GDM1 (cell line): Measurements from ENCODE around the gene IL16.
"Not testable (repeated sequence)": the region's sequence is repeated elsewhere in the genome, so short reads cannot be mapped to it uniquely, and the experiment has no call there.

Experiments used
- DNase-seq: peaks from one replicate; lab custom pipeline; 2025; lab: John Stamatoyannopoulos, UW

Gene IL16

DNA sequence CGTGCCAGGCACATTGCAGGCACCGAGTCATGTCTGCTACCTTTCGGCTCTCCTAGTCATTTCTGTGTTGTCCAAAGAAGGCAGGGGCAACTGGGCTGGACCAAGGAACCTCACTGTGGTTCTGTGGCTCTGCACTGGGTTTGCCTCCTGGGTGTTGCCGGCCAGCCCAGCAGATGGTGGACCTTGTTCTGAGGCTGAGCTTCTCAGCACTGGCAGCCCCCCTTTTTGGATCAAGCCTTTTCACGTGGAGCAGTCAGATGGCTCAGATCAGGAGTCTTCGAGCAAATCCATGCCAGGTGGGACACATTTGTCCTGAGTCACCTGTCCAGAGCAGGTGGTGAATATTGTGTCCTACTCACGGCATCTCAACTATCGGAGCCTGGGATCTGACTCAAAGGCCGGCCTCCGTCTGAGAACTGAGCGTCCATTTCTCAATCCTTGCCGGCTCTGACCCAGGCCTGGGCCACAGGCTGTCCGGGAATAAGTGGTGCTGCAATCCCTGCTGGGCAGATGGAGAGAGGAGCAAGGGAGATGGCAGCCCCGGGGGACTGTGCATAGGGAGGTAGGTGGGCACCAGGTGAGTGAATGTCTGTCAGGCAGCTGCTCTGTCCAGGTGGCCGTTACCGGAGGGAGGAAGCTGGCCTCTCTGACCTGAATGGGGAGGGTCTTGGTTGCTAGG lies at the start of gene IL16:
TSS of gene IL16 (plus strand) at position 304 of the 679 bp plus-strand sequence. CDS start 28,521 bp downstream, outside the sequence.
- DNase-seq: no peak

DNA sequence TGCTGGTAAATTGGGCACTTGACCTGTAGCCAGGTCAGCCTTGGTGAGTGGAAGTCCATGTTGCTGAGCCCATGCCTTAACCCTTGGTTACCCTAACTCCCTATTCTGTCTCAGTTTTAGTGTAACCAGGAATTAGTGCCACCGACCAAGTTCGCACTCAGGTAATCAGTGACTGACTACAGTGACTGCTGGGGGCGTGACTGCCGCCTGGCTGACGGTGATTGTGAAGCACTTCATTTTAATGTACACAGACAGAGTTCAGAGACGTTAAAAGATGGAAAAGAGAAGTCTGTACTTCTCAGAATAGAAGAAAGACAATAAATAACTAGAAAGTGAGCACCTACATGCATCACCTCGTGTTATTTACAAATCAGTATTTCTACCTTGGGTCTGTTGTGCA lies 45.3 kb upstream of the IL16 start:
- DNase-seq: no peak

DNA sequence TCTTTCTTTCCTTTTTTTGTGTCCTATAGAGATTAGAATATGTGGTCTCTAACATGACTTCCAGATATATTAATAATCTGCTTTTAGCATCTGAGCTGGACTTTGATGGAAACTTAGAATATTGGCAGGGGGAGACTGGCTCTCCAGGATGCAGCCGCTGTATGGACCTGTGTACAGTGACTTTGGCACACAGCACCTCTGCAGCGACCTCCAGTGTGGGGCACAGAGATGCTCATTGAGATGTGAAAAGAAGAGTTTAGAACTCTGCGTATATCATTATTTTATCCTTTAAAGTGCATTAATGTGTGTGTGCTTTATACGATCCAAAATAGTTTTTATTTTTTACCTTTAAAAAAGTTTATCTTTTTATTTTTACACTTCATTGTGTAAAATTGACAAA lies 44.3 kb upstream of the IL16 start:
- DNase-seq: no peak

DNA sequence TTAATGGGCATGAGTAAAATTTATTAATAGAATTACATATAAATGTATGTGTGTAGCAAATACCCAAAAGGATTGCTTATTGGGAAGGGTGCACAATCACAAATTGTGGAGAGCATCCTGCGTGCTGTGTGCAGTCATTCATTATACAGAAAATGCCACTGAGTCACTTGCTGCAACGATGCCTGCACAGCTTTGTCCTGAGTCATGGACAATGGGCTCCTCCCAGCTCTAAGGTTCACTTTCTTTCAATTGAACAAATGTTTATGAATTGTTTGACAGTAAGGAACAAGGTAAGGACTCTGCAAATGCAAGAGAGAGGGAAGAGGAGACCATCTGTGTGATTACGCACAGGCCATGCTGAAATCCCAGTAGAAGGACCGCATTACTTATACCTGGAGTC lies 43.9 kb upstream of the IL16 start:
- no peak for DNase-seq

DNA sequence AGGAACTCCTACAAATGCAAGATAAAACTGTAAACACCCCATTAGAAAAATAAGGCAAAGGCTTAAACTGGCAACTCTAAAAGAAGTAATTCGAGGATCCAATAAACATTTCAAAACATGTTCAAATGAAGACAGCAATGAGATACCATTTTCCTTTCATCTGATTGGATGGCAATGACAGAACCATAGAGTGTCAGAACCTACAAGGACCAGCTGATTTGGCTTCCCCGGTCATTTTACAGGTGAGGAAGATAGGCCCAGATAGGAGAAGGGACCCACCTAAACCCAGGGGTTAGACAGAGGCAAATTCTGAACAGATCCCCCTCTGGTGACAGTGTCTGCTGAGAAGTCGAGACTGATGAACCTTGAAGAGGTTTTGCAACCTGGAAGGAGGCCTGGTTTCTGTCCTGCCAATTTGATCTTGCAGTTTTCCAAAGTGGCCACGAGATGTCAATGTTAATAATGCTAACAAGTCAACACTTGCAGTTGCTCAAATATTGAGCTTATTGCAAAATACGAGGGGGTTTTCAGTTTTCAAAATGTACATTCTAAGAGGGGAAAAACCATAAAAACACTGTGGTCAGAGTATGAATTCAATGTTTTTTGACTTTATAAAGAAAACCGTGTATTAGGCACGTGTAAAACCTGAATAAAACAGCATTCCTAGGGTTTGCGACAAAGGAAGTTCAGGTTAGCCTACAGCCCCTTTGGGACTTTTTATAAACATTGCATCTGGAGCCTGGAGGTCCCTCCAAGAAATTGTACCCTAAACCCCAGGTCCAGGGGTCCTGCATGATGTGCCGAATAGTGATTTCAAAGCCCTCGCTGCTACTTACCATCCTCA lies 41.1 kb upstream of the IL16 start:
- no peak for DNase-seq

DNA sequence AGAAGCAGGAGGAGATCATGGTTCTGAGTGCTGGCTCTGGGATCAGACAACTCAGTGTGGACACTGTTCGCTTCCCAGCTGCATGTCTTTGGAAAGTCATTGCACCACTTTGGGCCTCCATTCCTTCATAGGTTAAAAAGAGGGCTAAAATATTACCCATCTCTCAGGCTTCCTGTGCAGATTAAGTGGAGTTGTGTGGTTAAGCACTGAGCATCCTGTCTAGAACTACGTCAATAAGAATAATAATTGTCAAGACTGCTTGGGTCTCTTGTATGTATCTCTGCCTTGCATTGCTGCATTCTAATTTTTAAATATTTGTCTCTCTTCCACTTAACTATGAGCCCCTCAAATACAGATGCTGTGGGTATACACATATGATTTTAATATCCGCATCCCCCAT lies 40.4 kb upstream of the IL16 start:
- DNase-seq: no peak

DNA sequence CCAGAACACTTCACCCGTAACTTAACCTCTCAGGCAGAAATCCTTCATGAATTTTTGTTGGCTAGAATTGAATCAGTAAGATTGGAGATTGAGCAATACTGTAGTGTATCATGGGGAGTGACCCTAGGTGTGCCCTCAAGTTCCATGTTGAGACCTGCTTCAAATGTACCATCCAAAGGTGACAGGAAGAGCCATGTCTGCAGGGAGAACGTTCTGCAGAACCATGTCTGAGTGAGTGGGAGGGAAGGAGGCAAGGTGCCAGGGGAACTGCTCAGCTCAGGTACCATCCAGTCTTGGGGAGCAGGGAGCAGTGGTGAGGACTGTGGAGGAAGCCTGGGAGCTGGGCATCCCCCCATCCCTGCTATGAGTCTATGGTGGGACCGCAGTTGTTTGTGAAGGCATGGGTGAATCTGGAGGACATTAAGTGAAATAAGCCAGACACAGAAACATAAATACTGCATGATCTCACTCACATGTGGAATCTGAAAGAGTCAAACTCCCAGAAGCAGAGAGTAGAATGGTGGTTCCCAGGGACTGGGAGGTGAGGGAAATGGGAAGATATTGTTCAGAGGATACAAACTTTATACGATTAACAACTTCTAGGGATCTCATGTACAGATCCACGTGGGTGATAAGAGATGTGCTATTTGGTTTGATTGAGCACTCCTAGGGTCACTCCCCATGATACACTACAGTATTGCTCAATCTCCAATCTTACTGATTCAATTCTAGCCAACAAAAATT lies 39.3 kb upstream of the IL16 start:
- DNase-seq: no peak

DNA sequence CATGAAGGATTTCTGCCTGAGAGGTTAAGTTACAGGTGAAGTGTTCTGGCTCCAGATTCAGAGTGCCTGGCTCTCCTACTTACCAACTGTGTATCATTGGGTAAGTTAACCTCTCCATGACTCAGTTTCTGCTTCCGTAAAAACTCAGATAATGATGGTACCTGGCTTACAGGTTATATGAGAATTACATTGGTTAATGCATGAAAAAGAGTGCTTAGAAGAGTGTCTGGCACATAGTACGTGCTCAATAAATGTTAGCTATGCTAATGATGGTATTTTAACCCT lies 38.8 kb upstream of the IL16 start:
- no peak for DNase-seq

DNA sequence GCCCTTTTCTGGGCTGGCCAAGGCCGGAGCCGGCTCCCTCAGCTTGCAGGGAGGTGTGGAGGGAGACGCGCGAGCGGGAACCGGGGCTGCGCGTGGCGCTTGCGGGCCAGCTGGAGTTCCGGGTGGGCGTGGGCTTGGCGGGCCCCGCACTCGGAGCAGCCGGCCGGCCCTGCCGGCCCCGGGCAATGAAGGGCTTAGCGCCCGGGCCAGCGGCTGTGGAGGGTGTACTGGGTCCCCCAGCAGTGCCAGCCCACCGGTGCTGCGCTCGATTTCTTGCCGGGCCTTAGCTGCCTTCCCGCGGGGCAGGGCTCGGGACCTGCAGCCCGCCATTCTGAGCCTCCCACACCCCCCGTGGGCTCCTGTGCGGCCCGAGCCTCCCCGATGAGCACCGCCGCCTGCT lies 38.1 kb upstream of the IL16 start:
- DNase-seq: not testable (repeated sequence)

DNA sequence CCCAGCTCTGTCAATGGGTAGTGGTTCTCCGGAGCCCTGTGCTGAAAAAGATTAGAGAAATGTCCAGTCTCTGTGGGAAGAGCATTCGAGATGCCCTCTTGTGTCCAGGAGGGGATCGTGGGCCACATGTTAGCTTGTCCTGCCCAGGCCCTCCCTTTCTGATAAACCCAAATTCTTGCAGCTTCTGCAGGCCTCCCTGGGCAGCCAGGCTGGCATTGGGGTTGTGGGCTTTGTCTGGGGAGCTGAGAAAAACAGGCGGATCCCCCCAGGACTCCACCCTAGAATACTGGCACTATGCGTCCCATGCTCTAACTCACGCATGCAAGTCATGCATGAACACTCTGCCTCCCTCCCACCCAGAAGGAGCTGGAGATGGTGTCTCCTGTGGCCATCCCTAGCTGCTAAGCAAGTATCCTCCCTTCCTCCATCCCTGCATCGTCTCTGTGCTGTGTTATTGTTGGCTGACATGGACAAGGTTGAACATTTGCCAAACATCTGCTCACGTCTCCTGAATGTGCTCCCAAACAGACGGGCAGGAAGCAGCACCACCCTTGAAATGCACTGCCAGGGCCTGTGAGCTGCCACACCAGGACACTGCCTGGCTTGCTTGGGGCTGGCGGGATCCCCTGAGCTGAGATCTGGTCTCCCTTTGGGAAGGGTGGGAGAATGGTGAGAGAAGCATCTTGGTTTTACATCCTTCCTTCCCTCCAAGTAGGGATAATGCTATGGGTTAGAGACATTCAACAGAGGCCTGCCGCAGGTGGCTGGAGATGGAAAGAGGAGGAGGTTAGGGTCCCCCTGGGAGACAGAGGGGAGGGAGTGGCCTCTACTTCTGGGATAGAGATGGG lies 36.1 kb upstream of the IL16 start:
- no peak for DNase-seq

DNA sequence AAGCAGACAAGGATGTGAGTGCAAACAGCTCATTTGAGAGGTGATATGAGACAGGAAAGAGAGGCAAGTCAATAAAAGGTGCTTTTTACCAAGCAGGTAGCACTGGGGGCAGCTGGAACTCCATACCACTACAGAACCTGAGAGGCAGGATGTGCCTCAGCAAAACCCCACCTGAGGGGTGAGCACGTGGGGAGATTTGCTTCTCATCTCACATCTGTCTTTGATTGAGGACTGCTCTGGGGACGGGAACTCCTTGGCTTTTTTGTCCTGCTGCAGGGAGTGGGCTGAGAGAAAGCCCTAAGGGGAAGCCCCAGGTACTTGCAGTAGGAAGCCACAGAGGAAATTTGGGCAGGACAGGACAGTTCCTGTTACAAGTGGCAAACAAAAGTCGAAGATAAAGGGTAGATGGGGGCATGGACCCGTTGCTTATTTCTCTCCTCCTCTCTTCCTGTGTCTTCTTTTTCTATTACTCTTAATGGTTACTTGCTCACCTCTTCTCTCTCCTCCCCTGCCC lies 35.5 kb upstream of the IL16 start:
- DNase-seq: no peak

DNA sequence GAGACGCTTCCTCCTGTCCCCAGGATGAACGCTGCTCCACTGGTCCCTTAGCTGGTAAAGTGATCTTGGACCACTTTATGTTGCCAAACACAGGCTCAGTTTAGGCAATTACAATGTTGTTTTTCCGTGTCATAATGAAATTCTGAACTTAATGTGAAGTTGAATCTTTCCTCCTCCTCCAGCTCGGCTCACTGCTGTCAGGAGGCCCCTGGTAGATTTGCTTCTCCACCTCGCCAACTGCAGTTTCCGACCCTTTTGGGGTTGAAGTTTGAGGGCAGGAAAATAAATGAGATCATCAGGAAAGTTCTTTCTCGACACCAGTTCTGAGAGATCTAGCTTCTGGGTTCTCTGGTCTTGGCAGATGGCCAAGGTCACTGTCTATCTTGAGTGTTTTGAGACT lies 34.8 kb upstream of the IL16 start:
- DNase-seq: no peak

DNA sequence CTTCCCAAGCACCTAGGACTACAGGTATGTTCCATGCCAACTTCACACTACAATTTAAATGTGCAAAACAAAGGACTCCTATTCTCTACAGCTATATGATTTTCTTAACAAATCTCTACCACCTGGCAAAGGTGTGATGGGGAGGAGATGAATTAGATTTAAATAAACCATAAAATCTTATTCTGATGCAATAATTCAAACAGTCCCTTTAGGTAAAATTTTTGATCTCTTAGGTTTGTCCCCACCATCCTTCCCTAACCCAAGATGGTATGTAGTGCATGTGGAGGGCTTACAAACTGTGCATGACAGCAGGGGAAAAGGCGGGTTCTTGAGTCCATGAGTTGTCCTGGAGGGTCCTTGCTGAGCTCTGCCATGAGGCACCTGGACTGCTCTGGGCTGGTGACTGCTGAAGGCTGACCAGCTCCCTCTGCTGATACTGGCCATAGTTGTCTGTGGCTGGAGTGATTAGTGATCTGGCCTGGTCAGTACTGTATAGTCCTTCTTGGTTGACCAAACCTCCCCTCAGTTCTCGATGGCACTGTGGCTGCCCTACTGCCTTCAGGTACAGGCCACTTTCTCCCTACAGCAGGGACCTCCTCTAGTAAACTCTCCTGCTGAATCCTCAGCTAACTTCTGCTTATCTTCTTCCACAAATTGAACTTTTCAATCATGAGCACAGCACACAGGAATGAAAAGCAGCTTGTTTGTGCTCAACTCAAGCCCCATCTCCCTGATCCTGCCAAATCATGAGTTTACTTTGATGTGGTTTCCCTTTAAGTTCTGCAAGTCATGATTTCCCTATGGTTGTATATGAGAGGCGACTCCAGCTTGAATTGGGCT lies 32.5 kb upstream of the IL16 start:
- peak; percentile 46 for DNase-seq

DNA sequence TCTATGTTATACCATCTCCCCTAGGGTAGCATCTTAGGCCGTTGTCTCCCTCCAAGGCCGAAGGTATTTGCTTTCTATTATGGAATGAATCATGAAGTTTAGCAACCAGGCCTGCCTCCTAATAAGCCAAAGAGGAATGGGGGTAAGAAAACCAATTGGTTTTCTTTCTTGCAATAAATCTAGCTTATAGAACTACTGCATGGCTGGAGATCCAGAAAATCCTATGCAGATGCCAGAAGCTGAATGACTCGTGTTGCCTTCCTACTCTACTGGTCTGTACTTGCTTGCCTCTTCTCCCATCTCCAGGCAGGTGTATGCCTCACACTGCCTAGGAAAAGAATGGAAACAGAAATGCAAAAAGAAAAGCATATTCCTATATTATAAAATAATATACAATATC lies 31.1 kb upstream of the IL16 start:
- DNase-seq: no peak

DNA sequence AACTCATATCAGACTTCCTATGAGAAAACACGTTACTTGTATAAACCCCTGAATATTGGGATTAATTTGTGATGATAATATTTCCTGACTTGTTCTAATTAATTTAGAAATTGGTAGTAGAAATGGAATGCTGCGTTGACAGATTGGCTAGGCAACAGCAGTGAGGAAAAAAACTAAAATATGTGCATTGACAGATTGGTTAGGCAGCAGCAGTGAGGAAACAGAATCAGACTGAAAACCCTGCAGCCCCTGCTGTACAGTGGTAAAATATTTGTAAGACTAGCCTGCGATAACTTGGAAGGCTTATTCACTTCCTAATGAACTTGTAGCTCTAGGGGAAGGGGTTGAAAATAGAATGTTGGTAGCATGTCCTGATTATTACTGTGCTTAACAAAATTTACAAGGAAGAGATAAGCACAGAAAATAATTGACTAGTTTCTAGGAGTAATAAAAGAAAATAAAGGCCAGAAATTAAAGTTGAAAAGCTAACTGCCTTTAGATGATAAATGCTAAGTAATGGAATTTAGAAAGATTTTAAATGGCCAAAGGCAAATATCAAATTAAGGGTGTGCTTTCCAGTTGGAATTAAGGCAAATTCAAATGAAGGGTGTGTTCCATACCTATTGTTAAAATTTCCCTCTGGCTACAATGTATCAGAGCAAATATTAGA lies 29.9 kb upstream of the IL16 start:
- DNase-seq: no peak

DNA sequence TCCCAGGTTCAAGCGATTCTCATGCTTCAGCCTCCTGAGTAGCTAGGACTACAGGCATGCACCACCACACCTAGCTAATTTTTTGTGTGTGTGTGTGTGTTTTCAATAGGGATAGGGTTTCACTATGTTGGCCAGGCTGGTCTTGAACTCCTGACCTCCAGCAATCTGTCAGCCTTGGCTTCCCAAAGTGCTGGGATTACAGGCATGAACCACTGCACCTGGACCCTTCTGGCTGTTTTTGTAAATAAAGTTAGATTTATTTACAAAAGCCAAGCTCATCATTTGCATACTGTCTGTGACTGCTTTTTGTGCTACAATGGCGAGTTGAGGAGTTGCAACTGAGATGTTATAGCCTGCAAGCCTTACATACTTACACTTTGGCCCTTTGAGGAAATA lies 28.6 kb upstream of the IL16 start:
- DNase-seq: no peak

DNA sequence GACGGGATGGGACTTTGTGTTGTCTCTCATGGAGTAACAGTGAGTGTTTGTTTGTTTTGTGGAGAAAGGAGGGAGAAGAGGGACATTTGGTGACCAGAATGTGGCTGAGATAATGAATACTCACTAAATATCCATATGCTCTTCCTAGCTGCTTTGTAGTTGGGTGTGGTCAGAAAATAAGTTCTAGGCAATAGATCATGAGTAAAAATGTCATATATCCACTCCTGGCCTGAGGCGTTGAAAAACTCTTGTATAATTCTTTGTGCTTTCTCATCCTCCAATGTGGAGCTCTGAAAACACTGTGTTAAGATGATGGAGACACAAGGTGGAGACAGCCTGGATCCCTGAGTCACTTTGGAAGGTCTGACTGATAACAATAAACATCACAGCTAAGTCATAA lies 28.0 kb upstream of the IL16 start:
- DNase-seq: no peak

DNA sequence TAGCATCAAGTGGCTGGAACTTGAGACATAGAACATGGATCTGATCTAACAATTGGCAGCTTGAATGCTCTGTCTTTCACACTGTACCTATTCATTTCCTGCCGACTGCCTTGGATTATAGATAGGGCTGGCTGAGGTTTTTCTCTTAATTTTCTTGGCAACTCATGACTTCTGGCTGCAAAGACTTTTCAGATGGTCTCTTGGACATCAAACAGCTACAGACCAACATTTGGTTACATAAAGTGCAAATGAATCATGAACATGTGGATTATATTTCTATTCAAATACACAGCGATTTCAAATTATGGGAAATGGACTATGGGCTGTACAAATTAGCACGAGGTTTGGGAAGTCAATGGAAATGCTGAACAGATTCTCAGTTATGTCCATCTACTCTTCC lies 26.2 kb upstream of the IL16 start:
- no peak for DNase-seq

DNA sequence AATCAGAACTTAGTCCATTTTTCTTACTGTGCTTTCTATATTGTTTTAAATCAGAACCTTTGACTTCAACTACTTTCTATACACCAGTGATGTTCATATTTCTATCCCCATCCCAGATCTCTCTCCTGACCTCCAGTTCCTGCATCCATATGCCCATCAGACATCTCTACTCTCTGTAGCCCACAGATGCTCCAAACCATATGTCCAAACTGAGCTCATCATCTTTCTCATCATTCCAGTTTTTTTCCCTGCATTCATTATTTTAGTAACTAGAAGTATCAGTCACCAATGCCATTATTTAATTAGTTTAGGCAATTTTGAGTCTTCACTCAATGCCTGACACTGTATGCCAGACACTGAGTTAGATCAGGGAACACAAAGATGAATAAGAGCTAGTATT lies 25.4 kb upstream of the IL16 start:
- no peak for DNase-seq

DNA sequence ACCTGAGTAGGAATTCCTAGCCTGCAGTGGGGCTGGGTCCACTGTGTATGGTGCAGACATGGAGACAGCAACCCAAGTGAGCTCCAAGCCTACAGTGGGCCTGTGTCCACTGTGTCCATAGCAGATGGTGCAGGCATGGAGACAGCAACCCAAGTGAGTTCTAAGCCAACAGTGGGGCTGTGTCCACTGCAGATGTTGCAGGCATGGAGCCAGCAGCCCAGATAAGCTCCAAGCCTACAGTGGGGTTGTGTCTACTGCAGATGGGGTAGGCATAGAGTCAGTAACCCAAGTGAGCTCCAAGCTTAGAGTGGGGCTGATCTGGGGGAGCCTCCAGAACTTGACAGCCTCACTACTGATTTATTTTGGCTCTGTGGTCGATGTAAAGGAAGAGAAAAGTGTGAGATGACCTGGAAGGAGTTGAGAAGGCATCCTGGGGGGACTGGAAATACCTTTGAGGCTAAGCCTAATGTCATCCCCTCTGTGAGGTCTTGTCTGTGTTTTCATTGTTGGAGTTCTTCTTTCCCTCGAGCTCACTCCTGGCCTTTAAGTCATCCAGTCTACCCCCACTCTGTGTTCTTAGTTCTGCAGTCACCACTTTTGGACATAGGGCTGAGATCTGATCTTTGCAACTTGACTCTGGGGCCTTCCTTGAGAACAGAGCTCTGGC lies 22.4 kb upstream of the IL16 start:
- no peak for DNase-seq
